Sigmoid colon (tissue), 4 donors: ENCODE data around the gene LRRC8A.

ENCODE experiments used
- CTCF ChIP-seq, 4 experiments: fragments of 450-650 bp in 3 of 4; fragments of 200-600 bp in 1 of 4; IDR thresholded peaks; one replicate each; pipeline ENCODE4 v1.5.1; 2016 to 2019; ENCODE audit warnings: antibody characterized with exemption in 4 of 4, mild to moderate bottlenecking in 3 of 4, moderate library complexity in 2 of 4
- EP300 ChIP-seq, 4 donors: sonication (generic); formaldehyde crosslinking; IDR thresholded peaks; one replicate each; pipeline ENCODE4 v1.6.1; 2017; ENCODE audit warnings: antibody characterized with exemption in 4 of 4
- POLR2A ChIP-seq, 2 donors: fragments of 450-650 bp; IDR thresholded peaks; one replicate each; pipeline ENCODE4 v1.6.1; 2016; ENCODE audit warnings: antibody characterized with exemption in 2 of 2, mild to moderate bottlenecking in 2 of 2, moderate library complexity in 2 of 2
- POLR2AphosphoS5 ChIP-seq, 4 donors: sonication (generic); formaldehyde crosslinking; IDR thresholded peaks; one replicate each; pipeline ENCODE4 v1.6.1; 2017; ENCODE audit warnings: antibody characterized with exemption in 4 of 4

- TF ChIP-seq CTCF (IDR thresholded peaks at IDR 0.05) = no peak
- peak in 1 of 4 donors; percentile 50 for TF ChIP-seq EP300 (IDR thresholded peaks at IDR 0.05)
- no peak for TF ChIP-seq POLR2A (IDR thresholded peaks at IDR 0.05)
- peak; percentile 19 to 78 (median 62) for TF ChIP-seq POLR2AphosphoS5 (IDR thresholded peaks at IDR 0.05)
These were observed 38.6 kb downstream of the LRRC8A start, which contains the start of gene PHYHD1 for GRCh38 chr9:128920381-128921058.
